Natural killer cell (primary cell): Measurements from ENCODE around the gene PRR23E. TPM values are rescaled to one million over a fixed set of nuclear protein-coding genes. Genes with fewer than 3 reads are reported as not detected.

Experiments
- ATAC-seq, 3 donors: fragments of 150-1000 bp in 2 of 3; fragments of 200-7000 bp in 1 of 3; cut with Tn5 transposase; 1 replicate in 1 of 3; 2 replicates in 2 of 3; pipeline ENCODE4 v1.10.0; 2021; ENCODE audit warnings: mild to moderate bottlenecking in 2 of 3, moderate library complexity in 2 of 3
- DNase-seq, 2 donors: peaks; one replicate each; pipeline versions ENCODE4 v3.0.0 to v3.0.0-alpha.2; 2013 to 2021; ENCODE audit warnings: mixed read lengths in 1 of 2
- H3K27ac ChIP-seq: one replicate; pipeline ENCODE4 v1.5.1; 2013; ENCODE audit warnings: mild to moderate bottlenecking, low read length
- H3K27me3 ChIP-seq: one replicate; pipeline ENCODE4 v1.6.1; 2013; ENCODE audit warnings: low read length; ENCODE audit not compliant: control insufficient read depth, insufficient read depth
- H3K36me3 ChIP-seq: one replicate; pipeline ENCODE4 v1.6.1; 2013; ENCODE audit warnings: low read length; ENCODE audit not compliant: control insufficient read depth, insufficient read depth
- H3K4me1 ChIP-seq: one replicate; pipeline ENCODE4 v1.6.1; 2013; ENCODE audit warnings: low read length; ENCODE audit not compliant: control insufficient read depth, insufficient read depth
- H3K4me3 ChIP-seq: one replicate; pipeline ENCODE4 v1.5.1; 2013; ENCODE audit warnings: low read length
- H3K9me3 ChIP-seq: one replicate; pipeline ENCODE4 v1.6.1; 2013; ENCODE audit warnings: low read length; ENCODE audit not compliant: control insufficient read depth, insufficient read depth
- H3K27ac Mint-ChIP-seq, 2 donors: one replicate each; pipeline ENCODE4 v1.8.0; 2022; ENCODE audit warnings: mild to moderate bottlenecking in 2 of 2, mixed read lengths in 2 of 2, moderate library complexity in 1 of 2
- H3K27me3 Mint-ChIP-seq, 2 donors: one replicate each; pipeline ENCODE4 v1.8.0; 2022; ENCODE audit warnings: low read depth in 2 of 2, mixed read lengths in 2 of 2
- H3K36me3 Mint-ChIP-seq: one replicate; pipeline ENCODE4 v1.8.0; 2022; ENCODE audit warnings: mixed read lengths
- H3K4me1 Mint-ChIP-seq, 2 donors: one replicate each; pipeline ENCODE4 v1.8.0; 2022; ENCODE audit warnings: mixed read lengths in 2 of 2
- H3K4me3 Mint-ChIP-seq: one replicate; pipeline ENCODE4 v1.8.0; 2022; ENCODE audit warnings: mild to moderate bottlenecking, moderate library complexity, mixed read lengths
- H3K9me3 Mint-ChIP-seq, 2 donors: one replicate each; pipeline ENCODE4 v1.8.0; 2022; ENCODE audit warnings: mixed read lengths in 2 of 2
- CTCF ChIP-seq: fragments of 200-600 bp; IDR thresholded peaks from one replicate; pipeline ENCODE4 v1.8.0; 2022; ENCODE audit warnings: antibody characterized with exemption
- WGBS: methylation state at CpG from one replicate; pipeline ENCODE4 v1.1.7; 2013; ENCODE audit warnings: missing lambda C conversion rate; ENCODE audit not compliant: insufficient coverage; 5-methylcytosine and 5-hydroxymethylcytosine counted together
- intact Hi-C: fragments of 100-400 bp; cut with micrococcal nuclease; formaldehyde crosslinking; loops from one replicate; pipeline ENCODE4 v1.14.2; 2022
- total RNA-seq, 4 donors: library from RNA; stranded (reverse); fragments of 120-200 nt in 1 of 4; gene quantifications; one replicate each; pipeline versions ENCODE4 v1.2.3 to v1.2.4, GENCODE V29; 2013 to 2022

The PRR23E gene
- total RNA-seq, 3 donors from 2014 or later (not counting 1 experiment from before 2014, with no cell fraction given): not detected

DNA sequence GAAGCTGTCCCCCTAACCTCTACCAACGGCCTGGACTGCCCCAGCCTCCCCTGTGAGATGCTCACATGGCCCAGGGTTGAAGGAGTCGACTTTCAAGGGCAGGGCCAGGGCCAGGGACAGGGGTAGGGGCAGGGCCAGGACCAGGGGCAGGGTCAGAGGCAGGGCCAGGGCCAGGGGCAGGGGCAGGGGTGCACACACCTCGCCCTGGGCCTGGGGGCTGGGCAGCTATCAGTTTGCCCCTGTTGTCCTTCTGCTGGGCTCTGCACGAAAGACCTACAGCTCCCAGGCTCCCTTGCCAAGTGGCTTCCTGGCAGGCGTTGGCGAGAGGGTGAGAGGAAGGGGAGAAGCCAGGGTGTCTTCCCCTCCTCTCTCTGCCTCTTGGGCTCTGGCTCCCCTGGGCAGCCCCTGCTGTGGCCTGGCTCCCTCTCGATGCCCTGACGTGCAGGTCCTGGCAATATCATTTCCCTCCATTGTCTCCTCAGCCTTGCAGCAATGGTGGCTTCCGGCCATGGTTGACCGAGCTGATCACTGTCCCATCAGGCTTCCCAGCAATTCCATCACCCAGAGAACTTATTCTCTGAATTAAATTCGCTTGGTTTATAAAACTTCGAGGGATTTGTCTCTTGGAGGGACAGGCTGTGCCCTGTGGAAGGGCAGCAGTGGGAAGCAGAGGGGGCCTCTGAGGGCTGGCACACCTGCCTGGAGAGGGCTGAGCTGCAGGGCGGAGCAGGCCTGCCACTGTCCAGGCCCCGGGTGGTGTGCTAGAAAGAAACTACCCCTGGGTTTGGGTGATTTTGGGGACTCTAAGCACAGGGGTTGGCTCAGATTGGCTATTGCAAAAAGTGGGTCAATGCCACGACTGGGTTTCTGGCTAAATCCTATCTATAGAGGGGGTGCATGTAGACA lies 13.9 kb downstream of the PRR23E start:
- no peak for ATAC-seq
- Mint-ChIP-seq H3K4me1 (no peaks in the 10 kb centered on the region), H3K4me3 (no peak overlapping the region), H3K27ac (no peak overlapping the region), H3K27me3 (no peaks in the 10 kb centered on the region), H3K36me3 (no peaks in the 10 kb centered on the region), H3K9me3 (no peaks in the 10 kb centered on the region)
- DNase-seq: no peak
- intact Hi-C loops: no loop called here
- WGBS: 76% methylated on average over 15 of the region's 15 CpGs
- Histone ChIP-seq H3K27ac (no peak overlapping the region), H3K4me1 (no peaks in the 10 kb centered on the region), H3K36me3 (no peaks in the 10 kb centered on the region), H3K9me3 (no peaks in the 10 kb centered on the region), H3K27me3 (no peaks in the 10 kb centered on the region), H3K4me3 (no peak overlapping the region)
- no peak for TF ChIP-seq CTCF

GRCh38 chr3:127207727-127208482 lies 15.0 kb downstream of the PRR23E start:
- no peak for TF ChIP-seq CTCF

DNA sequence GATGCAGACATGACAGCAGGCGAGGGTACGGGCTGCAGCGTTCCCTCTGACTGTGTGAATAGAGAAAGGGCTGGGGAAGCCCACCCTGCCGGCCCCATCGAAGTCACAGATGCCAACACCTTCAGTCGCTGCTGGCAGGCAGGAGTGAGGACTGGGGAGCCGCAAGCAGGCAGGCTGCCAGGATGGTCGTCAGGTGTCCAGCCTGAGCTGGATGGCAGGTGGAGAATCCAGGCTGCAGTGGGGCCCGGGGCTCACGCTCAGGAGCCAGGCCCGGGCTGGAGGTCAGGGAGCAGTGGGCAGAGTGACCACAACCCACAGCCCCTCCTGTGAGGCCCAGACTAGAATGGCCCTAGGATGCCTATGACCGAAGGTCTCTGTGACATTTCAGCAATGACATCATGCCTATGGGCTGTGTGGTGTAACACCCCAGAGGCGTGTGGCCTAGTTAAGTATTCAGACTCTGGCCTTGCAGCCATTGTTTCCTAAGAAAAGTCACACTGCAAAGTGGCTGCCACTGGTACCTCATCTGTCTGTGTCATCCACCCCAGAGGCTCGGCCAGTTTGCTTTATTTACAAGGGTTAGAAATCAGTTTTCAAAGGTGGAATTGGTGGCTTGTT lies 15.7 kb downstream of the PRR23E start:
- Histone ChIP-seq H3K4me3 (no peak overlapping the region), H3K4me1 (no peaks in the 10 kb centered on the region), H3K27ac (no peak overlapping the region), H3K27me3 (no peaks in the 10 kb centered on the region), H3K9me3 (no peaks in the 10 kb centered on the region), H3K36me3 (no peaks in the 10 kb centered on the region)
- 85% methylated on average over 14 of the region's 14 CpGs for WGBS
- Mint-ChIP-seq H3K9me3 (no peaks in the 10 kb centered on the region), H3K36me3 (no peaks in the 10 kb centered on the region), H3K27ac (no peak overlapping the region), H3K4me1 (no peaks in the 10 kb centered on the region), H3K27me3 (peaks cover 0 to 5% of the 10 kb centered on the region in 2 donors), H3K4me3 (no peak overlapping the region)
- no peak for TF ChIP-seq CTCF
- ATAC-seq (no peak), DNase-seq (no peak)
- intact Hi-C loops: no loop called here

More at GRCh38 chr3:127207727-127208482, 15.0 kb downstream of the PRR23E start:
- Histone ChIP-seq H3K9me3 (no peaks in the 10 kb centered on the region), H3K4me1 (no peaks in the 10 kb centered on the region), H3K27ac (no peak overlapping the region), H3K27me3 (no peaks in the 10 kb centered on the region), H3K4me3 (no peak overlapping the region), H3K36me3 (no peaks in the 10 kb centered on the region)
- Mint-ChIP-seq H3K27me3 (peaks cover 0 to 3% of the 10 kb centered on the region in 2 donors), H3K27ac (no peak overlapping the region), H3K4me3 (no peak overlapping the region), H3K4me1 (no peaks in the 10 kb centered on the region), H3K9me3 (no peaks in the 10 kb centered on the region), H3K36me3 (no peaks in the 10 kb centered on the region)
- intact Hi-C loops: no loop called here
- WGBS: 84% methylated on average over 8 of the region's 8 CpGs
- DNase-seq: no peak
- ATAC-seq: no peak
